B cell (primary cell): ENCODE measurements around the gene PHYH.

Experiments
- CTCF ChIP-seq: fragments of 200-600 bp; IDR thresholded peaks from one replicate; pipeline ENCODE4 v1.8.0; 2022; ENCODE audit warnings: antibody characterized with exemption, mild to moderate bottlenecking
- EZH2 ChIP-seq: IDR thresholded peaks from 2 replicates; pipeline ENCODE4 v1.6.1; 2012; ENCODE audit warnings: borderline replicate concordance, low read depth, mild to moderate bottlenecking, moderate library complexity, low read length; ENCODE audit not compliant: insufficient read depth, poor library complexity, severe bottlenecking

GRCh38 chr10:13236638-13237037, 63.2 kb downstream of the PHYH start:
- TF ChIP-seq CTCF (no peak), EZH2 (no peak)
